ENCODE results near the gene IMPA2.

GRCh38 chr18:12027480-12027879 is 46.2 kb downstream of the IMPA2 start:
- TF ChIP-seq CTCF (IDR thresholded peaks at IDR 0.05), result no peak
- TF ChIP-seq POLR2A (IDR thresholded peaks at IDR 0.05), result no peak
